CD4-positive, alpha-beta T cell (primary cell): ENCODE results near the gene TCF3. TPM values are rescaled to one million over a fixed set of nuclear protein-coding genes. Genes with fewer than 3 reads are reported as not detected.

Source experiments
- ATAC-seq: fragments of 200-7000 bp; cut with Tn5 transposase; one replicate; pipeline ENCODE4 v1.10.0; 2022; ENCODE audit warnings: mild to moderate bottlenecking; ENCODE audit not compliant: poor library complexity
- CTCF ChIA-PET: fragments of 350-600 bp; sonication (Branson Sonifier 250); formaldehyde crosslinking; loops from one replicate; lab custom pipeline; 2021; ENCODE audit warnings: antibody characterized with exemption, inconsistent platforms; lab: Charles Lee
- POLR2A ChIA-PET: fragments of 350-600 bp; sonication (Branson Sonifier 250); formaldehyde crosslinking; loops from one replicate; lab custom pipeline; 2021; ENCODE audit warnings: antibody characterized with exemption, inconsistent platforms; lab: Charles Lee
- DNase-seq, 14 experiments: peaks; one replicate each; pipeline ENCODE4 v3.0.0-alpha.2; 2013 to 2020; ENCODE audit warnings: mixed read lengths in 2 of 14
- H3K27ac ChIP-seq, 2 donors: one replicate each; pipeline versions ENCODE4 v1.5.1 to v1.7.0; 2013; ENCODE audit warnings: low read length in 2 of 2, low read depth in 1 of 2, mild to moderate bottlenecking in 1 of 2
- H3K27me3 ChIP-seq, 2 experiments: 1 replicate in 1 of 2; 2 replicates in 1 of 2; pipeline versions ENCODE4 v1.6.1 to v1.7.0; 2013; ENCODE audit warnings: low read length in 2 of 2, control low read depth in 1 of 2, mild to moderate bottlenecking in 1 of 2, moderate library complexity in 1 of 2; ENCODE audit not compliant: insufficient read depth in 2 of 2, control insufficient read depth in 1 of 2
- H3K36me3 ChIP-seq: one replicate; pipeline ENCODE4 v1.6.1; 2013; ENCODE audit warnings: low read length, control low read depth; ENCODE audit not compliant: insufficient read depth
- H3K4me1 ChIP-seq: one replicate; pipeline ENCODE4 v1.6.1; 2013; ENCODE audit warnings: low read length, control low read depth; ENCODE audit not compliant: insufficient read depth
- H3K4me3 ChIP-seq: one replicate; pipeline ENCODE4 v1.5.1; 2013; ENCODE audit warnings: mild to moderate bottlenecking, low read length, moderate library complexity
- H3K9me3 ChIP-seq, 2 experiments: 1 replicate in 1 of 2; 2 replicates in 1 of 2; pipeline versions ENCODE4 v1.6.1 to v1.7.0; 2013; ENCODE audit warnings: low read length in 2 of 2, mild to moderate bottlenecking in 2 of 2, control low read depth in 1 of 2, moderate library complexity in 1 of 2; ENCODE audit not compliant: control insufficient read depth in 1 of 2, insufficient read depth in 1 of 2
- H3K27ac Mint-ChIP-seq: one replicate; pipeline ENCODE4 v1.8.0; 2020; ENCODE audit warnings: mixed read lengths
- H3K27me3 Mint-ChIP-seq: one replicate; pipeline ENCODE4 v1.8.0; 2021; ENCODE audit warnings: mixed read lengths
- H3K36me3 Mint-ChIP-seq: one replicate; pipeline ENCODE4 v1.8.0; 2021; ENCODE audit warnings: low read depth, mixed read lengths
- H3K4me1 Mint-ChIP-seq: one replicate; pipeline ENCODE4 v1.8.0; 2021; ENCODE audit warnings: low read depth, mixed read lengths
- H3K4me3 Mint-ChIP-seq: one replicate; pipeline ENCODE4 v1.8.0; 2020; ENCODE audit warnings: mild to moderate bottlenecking, mixed read lengths
- H3K9me3 Mint-ChIP-seq: one replicate; pipeline ENCODE4 v1.8.0; 2020; ENCODE audit warnings: mixed read lengths
- CTCF ChIP-seq: fragments of 200-600 bp; IDR thresholded peaks from one replicate; pipeline ENCODE4 v1.8.0; 2022; ENCODE audit warnings: antibody characterized with exemption, mild to moderate bottlenecking
- intact Hi-C, 2 experiments: fragments of 100-400 bp; cut with DNase I in 1 of 2; cut with micrococcal nuclease in 1 of 2; formaldehyde crosslinking; loops; one replicate each; pipeline versions ENCODE4 v1.15.1 to v1.9.0; 2023 to 2025; cut with DNase I, micrococcal nuclease
- total RNA-seq, 174 experiments: library from RNA in 2 of 174; stranded (reverse) in 2 of 174; gene quantifications; one replicate each; pipeline ENCODE4 v1.2.3 and lab custom pipeline; 2021 to 2026

Gene TCF3
- total RNA-seq, 2 experiments from 2014 or later, result 51.2 to 52.2 TPM

DNA sequence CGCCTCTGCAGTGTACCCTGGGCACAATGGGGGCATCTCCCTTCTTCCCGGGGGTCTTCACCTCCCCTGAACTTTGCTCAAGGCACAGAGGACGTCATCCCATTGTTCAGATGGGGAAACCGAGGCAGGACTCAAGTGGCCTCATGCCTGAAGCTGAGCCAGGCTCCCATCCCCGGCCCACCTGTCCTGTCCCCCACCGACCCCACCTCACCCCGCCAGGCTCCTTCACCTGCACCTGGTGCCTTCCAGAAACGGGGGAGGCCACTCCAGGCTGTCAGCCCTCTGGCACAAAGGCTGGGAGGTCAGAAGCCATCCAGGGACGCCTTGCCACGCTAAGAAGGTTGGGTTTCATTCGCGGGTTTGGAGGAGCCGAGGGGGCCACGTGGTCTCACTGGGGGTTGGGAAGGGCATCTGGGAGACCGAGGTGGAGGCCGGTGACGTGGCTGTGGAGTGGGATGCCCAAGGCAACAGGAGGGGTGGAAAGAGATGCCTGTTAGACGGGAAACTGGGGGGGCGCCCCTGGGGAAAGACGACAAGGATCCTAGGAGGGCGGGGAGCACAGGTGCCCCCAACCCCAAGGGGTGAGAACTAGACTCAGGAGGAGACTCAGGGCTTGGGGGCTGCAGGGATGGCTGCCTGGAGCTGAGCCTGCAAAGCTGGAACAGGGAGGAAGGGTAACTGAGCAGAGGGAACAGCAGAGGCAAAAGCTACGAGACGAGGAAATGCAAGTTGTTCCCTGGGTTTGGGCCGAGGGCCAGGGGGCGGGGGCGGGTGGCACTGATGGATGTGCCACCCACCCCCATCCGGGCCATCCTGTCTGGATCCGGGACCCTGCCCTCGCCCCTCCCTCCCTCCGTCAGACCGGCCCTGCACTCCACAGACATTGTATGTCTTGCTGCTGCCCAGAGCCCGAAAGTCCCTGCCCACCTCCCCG lies 6.0 kb upstream of the TCF3 start:
- Mint-ChIP-seq H3K4me3 (no peak overlapping the region), H3K9me3 (no peaks in the 10 kb centered on the region), H3K27me3 (peaks cover 7% of the 10 kb centered on the region), H3K27ac (no peak overlapping the region), H3K4me1 (no peaks in the 10 kb centered on the region), H3K36me3 (no peaks in the 10 kb centered on the region)
- peaks cover 3% of the 10 kb centered on the region for H3K4me1 ChIP-seq
- no peaks in the 10 kb centered on the region for H3K36me3 ChIP-seq
- H3K9me3 ChIP-seq, result peaks cover 0 to 8% of the 10 kb centered on the region in 2 experiments
- POLR2A ChIA-PET, result no interaction called here
- no peak for TF ChIP-seq CTCF
- CTCF ChIA-PET, result no interaction called here
- no peaks in the 10 kb centered on the region for H3K27me3 ChIP-seq
- ATAC-seq (no peak), DNase-seq (no peak)
- intact Hi-C loops, result loop anchor here in 1 of 2 experiments (10.0 kb wide), 1 partner anchor 254 kb away; the partner anchor contains the start of genes DAZAP1 and GAMT
- H3K27ac ChIP-seq, result no peak overlapping the region
- no peak overlapping the region for H3K4me3 ChIP-seq

GRCh38 chr19:1657746-1658145 lies 5.3 kb upstream of the TCF3 start:
- TF ChIP-seq CTCF, result no peak
- Histone ChIP-seq H3K27ac (no peak overlapping the region), H3K36me3 (no peaks in the 10 kb centered on the region), H3K9me3 (peaks cover 0 to 8% of the 10 kb centered on the region in 2 experiments), H3K4me1 (peaks cover 8% of the 10 kb centered on the region), H3K27me3 (no peaks in the 10 kb centered on the region), H3K4me3 (no peak overlapping the region)
- Mint-ChIP-seq H3K36me3 (peaks cover 6% of the 10 kb centered on the region), H3K27me3 (peaks cover 9% of the 10 kb centered on the region), H3K4me3 (no peak overlapping the region), H3K9me3 (no peaks in the 10 kb centered on the region), H3K4me1 (peaks cover 5% of the 10 kb centered on the region), H3K27ac (no peak overlapping the region)
- ATAC-seq, result no peak
- POLR2A ChIA-PET, result no interaction called here
- intact Hi-C loops, result loop anchor here in 1 of 2 experiments (10.0 kb wide), 1 partner anchor 253 kb away; the partner anchor contains the start of genes DAZAP1 and GAMT
- DNase-seq, result peak in 1 of 14 experiments; percentile 19
- CTCF ChIA-PET, result no interaction called here

DNA sequence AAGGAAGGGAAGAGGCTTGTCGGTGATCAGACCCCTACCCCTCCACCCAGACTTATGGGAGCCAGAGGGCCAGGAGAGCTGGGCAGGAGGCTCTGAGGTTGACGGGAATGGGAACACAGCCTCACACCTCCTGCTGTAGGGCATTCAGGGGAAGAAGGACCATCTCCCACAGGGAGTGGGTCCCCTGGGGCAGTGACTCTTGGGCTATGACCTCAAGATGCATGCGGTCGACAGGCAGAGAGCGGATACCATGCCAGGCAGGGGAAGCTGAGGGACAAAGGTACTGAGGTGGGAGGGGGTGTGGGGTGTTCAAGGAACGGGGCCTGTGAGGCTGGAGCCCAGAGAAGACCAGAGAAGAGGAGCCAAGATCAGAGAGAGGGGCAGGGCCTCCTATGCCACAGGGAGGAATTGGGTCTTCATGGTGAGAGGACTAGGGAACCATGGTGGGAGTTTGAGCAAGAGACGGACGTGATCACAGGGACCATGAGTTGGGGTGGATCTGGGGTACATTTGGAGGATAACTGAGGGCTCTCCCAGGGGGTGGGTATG lies 4.6 kb upstream of the TCF3 start:
- Histone ChIP-seq H3K4me3 (no peak overlapping the region), H3K27ac (no peak overlapping the region), H3K36me3 (no peaks in the 10 kb centered on the region), H3K27me3 (no peaks in the 10 kb centered on the region), H3K4me1 (peaks cover 8% of the 10 kb centered on the region), H3K9me3 (peaks cover 0 to 8% of the 10 kb centered on the region in 2 experiments)
- Mint-ChIP-seq H3K9me3 (no peaks in the 10 kb centered on the region), H3K4me1 (peaks cover 7% of the 10 kb centered on the region), H3K27me3 (peaks cover 10% of the 10 kb centered on the region), H3K4me3 (no peak overlapping the region), H3K36me3 (peaks cover 8% of the 10 kb centered on the region), H3K27ac (no peak overlapping the region)
- ChIA-PET CTCF (no interaction called here), POLR2A (no interaction called here)
- DNase-seq, result peak in 1 of 14 experiments; percentile 16
- TF ChIP-seq CTCF, result no peak
- no peak for ATAC-seq
- intact Hi-C loops, result loop anchor here in 1 of 2 experiments (10.0 kb wide), 1 partner anchor 252 kb away; the partner anchor contains the start of genes DAZAP1 and GAMT
